Neural crest cell (in vitro differentiated cells): ENCODE measurements around the gene HS6ST1. TPM values are rescaled to one million over a fixed set of nuclear protein-coding genes. Genes with fewer than 3 reads are reported as not detected.

Source experiments
- DNase-seq: peaks from one replicate; pipeline ENCODE4 v3.0.0; 2021; ENCODE audit warnings: low read depth, mixed read lengths, low spot score
- H3K27ac Mint-ChIP-seq: one replicate; pipeline ENCODE4 v1.8.0; 2021; ENCODE audit warnings: mild to moderate bottlenecking, mixed read lengths; ENCODE audit not compliant: unreplicated experiment
- H3K27me3 Mint-ChIP-seq: 2 replicates; pipeline ENCODE4 v1.8.0; 2021; ENCODE audit warnings: low read depth, mild to moderate bottlenecking, mixed read lengths
- H3K36me3 Mint-ChIP-seq: 2 replicates; pipeline ENCODE4 v1.8.0; 2021; ENCODE audit warnings: low read depth, mild to moderate bottlenecking, mixed read lengths
- H3K4me1 Mint-ChIP-seq: 2 replicates; pipeline ENCODE4 v1.8.0; 2021; ENCODE audit warnings: mixed read lengths
- H3K4me3 Mint-ChIP-seq: one replicate; pipeline ENCODE4 v1.8.0; 2021; ENCODE audit warnings: mild to moderate bottlenecking, mixed read lengths
- H3K9me3 Mint-ChIP-seq: 2 replicates; pipeline ENCODE4 v1.8.0; 2021; ENCODE audit warnings: mixed read lengths
- CTCF ChIP-seq: fragments of 200-600 bp; sonication (generic); conservative IDR thresholded peaks from 2 replicates; pipeline ENCODE4 v1.5.0; 2021; ENCODE audit warnings: antibody characterized with exemption, mild to moderate bottlenecking
- long read RNA-seq: library from polyadenylated mRNA; unstranded; transcript quantifications from one replicate; pipeline ENCODE4 v2.0.0, GENCODE V29; 2020
- total RNA-seq: library from RNA; stranded (reverse); gene quantifications from 2 replicates; pipeline ENCODE4 v1.2.1, GENCODE V29; 2021

The HS6ST1 gene
- 39.8 and 40.3 TPM in 2 replicates for total RNA-seq
- long read RNA-seq, partial matches to known transcripts = 0 of 4 reads
- long read RNA-seq, other reads (novel, unspliced or antisense) = 4 of 4 reads

- Mint-ChIP-seq H3K9me3 (no peaks in the 10 kb centered on the region), H3K4me1 (peaks cover 27% of the 10 kb centered on the region), H3K27me3 (peaks cover 16% of the 10 kb centered on the region), H3K27ac (no peak within 1 kb of the TSS), H3K36me3 (peaks cover 5% of the 10 kb centered on the region), H3K4me3 (peak within 1 kb of the TSS; percentile 91)
- TF ChIP-seq CTCF = no peak
- peak; percentile 83 for DNase-seq
These were observed at the start of gene HS6ST1 for GRCh38 chr2:128318776-128319464. HS6ST1 (minus strand) TSS chr2:128318868; CDS start chr2:128318563, 305 bp downstream.

- no peaks in the 10 kb centered on the region for H3K9me3 Mint-ChIP-seq
- no peak for TF ChIP-seq CTCF
- no peak overlapping the region for H3K4me3 Mint-ChIP-seq
- H3K36me3 Mint-ChIP-seq = no peaks in the 10 kb centered on the region
- H3K27ac Mint-ChIP-seq = no peak overlapping the region
- H3K27me3 Mint-ChIP-seq = peaks cover 63% of the 10 kb centered on the region
- DNase-seq = no peak
- peaks cover 38% of the 10 kb centered on the region for H3K4me1 Mint-ChIP-seq
These were observed 49.1 kb upstream of the HS6ST1 start for GRCh38 chr2:128367601-128368359.

GRCh38 chr2:128366713-128367511, 48.2 kb upstream of the HS6ST1 start:
- Mint-ChIP-seq H3K36me3 (no peaks in the 10 kb centered on the region), H3K4me3 (no peak overlapping the region), H3K27me3 (peaks cover 64% of the 10 kb centered on the region), H3K27ac (no peak overlapping the region), H3K9me3 (no peaks in the 10 kb centered on the region), H3K4me1 (peaks cover 46% of the 10 kb centered on the region)
- no peak for TF ChIP-seq CTCF
- no peak for DNase-seq

GRCh38 chr2:128365217-128365905, 46.7 kb upstream of the HS6ST1 start:
- Mint-ChIP-seq H3K27ac (no peak overlapping the region), H3K36me3 (no peaks in the 10 kb centered on the region), H3K4me3 (no peak overlapping the region), H3K4me1 (peaks cover 47% of the 10 kb centered on the region), H3K9me3 (no peaks in the 10 kb centered on the region), H3K27me3 (peaks cover 65% of the 10 kb centered on the region)
- no peak for DNase-seq
- no peak for TF ChIP-seq CTCF

GRCh38 chr2:128364441-128364911, 45.8 kb upstream of the HS6ST1 start:
- no peak overlapping the region for H3K4me3 Mint-ChIP-seq
- no peak for TF ChIP-seq CTCF
- H3K27ac Mint-ChIP-seq = no peak overlapping the region
- peaks cover 62% of the 10 kb centered on the region for H3K27me3 Mint-ChIP-seq
- no peaks in the 10 kb centered on the region for H3K36me3 Mint-ChIP-seq
- no peaks in the 10 kb centered on the region for H3K9me3 Mint-ChIP-seq
- peaks cover 38% of the 10 kb centered on the region for H3K4me1 Mint-ChIP-seq
- no peak for DNase-seq
